HepG2 (cell line): Measurements from ENCODE around the gene PTGER3. TPM values are rescaled to one million over a fixed set of nuclear protein-coding genes. Genes with fewer than 3 reads are reported as not detected.

Source experiments
- AKAP8 ChIP-seq: sonication (generic); formaldehyde crosslinking; IDR thresholded peaks from 2 replicates; pipeline ENCODE4 v1.5.1; 2020; ENCODE audit warnings: mild to moderate bottlenecking, missing genetic modification reagents
- ARID2 ChIP-seq: sonication (generic); formaldehyde crosslinking; IDR thresholded peaks from 2 replicates; pipeline ENCODE4 v1.8.1; 2022; ENCODE audit warnings: mild to moderate bottlenecking, missing genetic modification reagents, borderline replicate concordance
- DPF2 ChIP-seq: sonication (generic); formaldehyde crosslinking; IDR thresholded peaks from 2 replicates; pipeline ENCODE4 v1.4.0; 2020; ENCODE audit warnings: mild to moderate bottlenecking, low read depth, missing genetic modification reagents, borderline replicate concordance
- E2F2 ChIP-seq: sonication (generic); formaldehyde crosslinking; IDR thresholded peaks from 2 replicates; pipeline ENCODE4 v1.4.0; 2020; ENCODE audit warnings: missing genetic modification reagents, borderline replicate concordance
- IRF2 ChIP-seq: IDR thresholded peaks from 2 replicates; pipeline ENCODE4 v1.6.1; 2018; ENCODE audit warnings: missing genetic modification reagents, missing compliant biosample characterization
- KIAA2018 ChIP-seq: sonication (generic); formaldehyde crosslinking; IDR thresholded peaks from 2 replicates; pipeline ENCODE4 v1.5.0; 2020; ENCODE audit warnings: mild to moderate bottlenecking, missing genetic modification reagents, borderline replicate concordance
- TARDBP ChIP-seq: sonication (generic); formaldehyde crosslinking; IDR thresholded peaks from 2 replicates; pipeline ENCODE4 v1.8.0; 2022; ENCODE audit warnings: mild to moderate bottlenecking, missing genetic modification reagents
- ZKSCAN8 ChIP-seq: IDR thresholded peaks from 2 replicates; pipeline ENCODE4 v1.6.1; 2016; ENCODE audit warnings: borderline replicate concordance, missing genetic modification reagents, missing compliant biosample characterization
- ZNF224 ChIP-seq: sonication (generic); formaldehyde crosslinking; IDR thresholded peaks from 2 replicates; pipeline ENCODE4 v1.5.0; 2020; ENCODE audit warnings: mild to moderate bottlenecking, missing genetic modification reagents
- ZNF615 ChIP-seq: sonication (generic); formaldehyde crosslinking; IDR thresholded peaks from 2 replicates; pipeline ENCODE4 v1.5.0; 2020; ENCODE audit warnings: mild to moderate bottlenecking, missing genetic modification reagents, borderline replicate concordance
- ZNF75D ChIP-seq: sonication (generic); formaldehyde crosslinking; IDR thresholded peaks from 2 replicates; pipeline ENCODE4 v1.8.1; 2023; ENCODE audit warnings: missing genetic modification reagents, mild to moderate bottlenecking, borderline replicate concordance
- ZSCAN5A ChIP-seq: sonication (generic); formaldehyde crosslinking; IDR thresholded peaks from 2 replicates; pipeline ENCODE4 v1.8.0; 2022; ENCODE audit warnings: mild to moderate bottlenecking, missing genetic modification reagents, borderline replicate concordance
- polyA plus RNA-seq, 8 experiments: library from polyadenylated mRNA; depleted of rRNA in 3 of 8; stranded (reverse) in 7 of 8; unstranded in 1 of 8; fragments of >200 nt; fragmentation: Illumina TruSeq in 4 of 8; extraction: Trizol in 4 of 8; gene quantifications; 2 replicates each; pipeline versions ENCODE4 v1.2.1 to v1.2.3, GENCODE V29; 2011 to 2016; ENCODE audit warnings: low read depth in 4 of 8, missing spikeins in 1 of 8, mixed read lengths in 1 of 8; ENCODE audit not compliant: insufficient read depth in 1 of 8
- total RNA-seq, 5 experiments: library from RNA; depleted of rRNA; stranded (reverse); fragments of >200 nt; fragmentation: Illumina TruSeq; extraction: Trizol; gene quantifications; 2 replicates each; pipeline ENCODE4 v1.2.3, GENCODE V29; 2016; ENCODE audit warnings: low read depth in 1 of 5

Gene PTGER3
- total and polyA plus RNA-seq, 2 of the 13 experiments (the other 11 are each of a cell fraction or from before 2014, with no cell fraction given) = 0.01 TPM; not detected in 1

GRCh38 chr1:71080739-71081696 lies 33.4 kb upstream of the PTGER3 start, which contains the start of gene ZRANB2 (continued):
- TF ChIP-seq KIAA2018 (CRISPR knock-in tag) (no peak), ZSCAN5A (CRISPR knock-in tag) (peak; percentile 24; the same call in 1 of the 2 replicates), ZKSCAN8 (CRISPR knock-in tag) (no peak), ARID2 (no peak), TARDBP (CRISPR knock-in tag) (peak; percentile 44; the same call in 1 of the 2 replicates), E2F2 (CRISPR knock-in tag) (no peak), DPF2 (CRISPR knock-in tag) (no peak), ZNF75D (no peak), AKAP8 (CRISPR knock-in tag) (no peak), ZNF224 (CRISPR knock-in tag) (no peak), IRF2 (CRISPR knock-in tag) (peak; percentile 57; the same call in 1 of the 2 replicates), ZNF615 (CRISPR knock-in tag) (no peak)
